Measurements from ENCODE around the gene ADAT1.
A peak's percentile ranks its signal among the peaks of the same experiment; 100 is the strongest.

ADAT1 gene, protein sequence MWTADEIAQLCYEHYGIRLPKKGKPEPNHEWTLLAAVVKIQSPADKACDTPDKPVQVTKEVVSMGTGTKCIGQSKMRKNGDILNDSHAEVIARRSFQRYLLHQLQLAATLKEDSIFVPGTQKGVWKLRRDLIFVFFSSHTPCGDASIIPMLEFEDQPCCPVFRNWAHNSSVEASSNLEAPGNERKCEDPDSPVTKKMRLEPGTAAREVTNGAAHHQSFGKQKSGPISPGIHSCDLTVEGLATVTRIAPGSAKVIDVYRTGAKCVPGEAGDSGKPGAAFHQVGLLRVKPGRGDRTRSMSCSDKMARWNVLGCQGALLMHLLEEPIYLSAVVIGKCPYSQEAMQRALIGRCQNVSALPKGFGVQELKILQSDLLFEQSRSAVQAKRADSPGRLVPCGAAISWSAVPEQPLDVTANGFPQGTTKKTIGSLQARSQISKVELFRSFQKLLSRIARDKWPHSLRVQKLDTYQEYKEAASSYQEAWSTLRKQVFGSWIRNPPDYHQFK

DNA sequence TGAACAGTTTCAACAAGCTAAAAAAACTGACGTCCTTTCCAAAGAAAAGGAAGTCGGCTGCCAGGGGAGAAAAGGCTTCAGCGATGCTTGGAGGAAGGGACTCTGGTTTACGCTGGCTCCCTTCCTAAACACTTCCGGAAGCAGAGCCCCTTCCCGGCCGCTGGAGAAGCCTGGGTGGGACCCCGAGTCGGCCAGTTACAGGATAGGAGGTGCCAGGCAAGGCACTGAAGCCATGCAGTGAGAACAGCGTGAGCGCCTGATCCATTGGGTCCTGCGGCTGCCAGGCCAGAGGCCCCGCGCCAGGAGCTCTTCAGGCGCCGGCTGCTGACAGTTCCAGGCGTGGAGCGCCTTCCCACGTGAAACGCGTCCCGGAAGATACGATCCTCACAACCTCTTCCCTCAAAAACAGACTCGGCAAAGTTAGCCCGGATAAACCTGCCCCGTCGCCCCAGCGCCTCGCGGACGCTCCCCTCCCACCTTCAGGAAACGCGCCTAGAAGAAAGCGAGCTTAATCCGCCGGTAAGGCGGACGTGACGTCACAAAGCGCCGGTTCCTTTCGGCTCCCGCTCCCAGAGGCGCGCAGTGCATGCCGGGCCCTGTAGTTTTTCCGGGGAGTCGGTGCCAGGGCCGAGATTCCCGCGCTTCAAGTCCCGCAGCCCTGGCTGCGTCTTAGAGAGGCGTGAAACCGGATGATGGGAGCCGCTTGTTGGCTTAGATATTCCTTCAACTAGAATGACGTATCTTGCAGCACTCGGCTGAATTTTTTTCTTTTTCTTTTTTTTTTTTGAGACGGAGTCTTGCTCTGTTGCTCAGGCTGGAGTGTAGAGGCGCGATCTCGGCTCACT lies at the start of gene ADAT1:
TSS of gene ADAT1 (minus strand) at position 521 of the 845 bp plus-strand sequence. CDS start 2,482 bp downstream, outside the sequence.
- DNase-seq (ENCODE audit: low read depth), result peak; percentile 95

DNA sequence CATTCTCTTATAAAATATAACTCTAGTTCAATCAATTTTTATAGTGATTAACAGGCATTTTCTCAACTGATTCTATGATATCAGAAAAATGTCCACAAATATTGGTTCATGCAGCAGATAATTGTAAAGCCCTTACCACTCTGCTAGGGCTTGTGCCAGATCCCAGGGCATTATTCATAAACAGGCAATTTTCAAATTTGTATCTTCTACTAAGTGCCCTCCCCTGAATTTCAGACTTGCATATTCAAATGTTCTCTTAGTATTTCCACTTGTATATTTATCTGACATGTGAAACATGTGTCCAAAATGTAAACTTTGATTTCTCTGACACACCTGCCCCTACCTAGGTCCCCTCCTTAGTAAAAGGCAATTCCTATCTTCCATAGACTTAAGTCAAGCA lies 44.4 kb upstream of the ADAT1 start:
- no peak for DNase-seq (ENCODE audit: low read depth)

DNA sequence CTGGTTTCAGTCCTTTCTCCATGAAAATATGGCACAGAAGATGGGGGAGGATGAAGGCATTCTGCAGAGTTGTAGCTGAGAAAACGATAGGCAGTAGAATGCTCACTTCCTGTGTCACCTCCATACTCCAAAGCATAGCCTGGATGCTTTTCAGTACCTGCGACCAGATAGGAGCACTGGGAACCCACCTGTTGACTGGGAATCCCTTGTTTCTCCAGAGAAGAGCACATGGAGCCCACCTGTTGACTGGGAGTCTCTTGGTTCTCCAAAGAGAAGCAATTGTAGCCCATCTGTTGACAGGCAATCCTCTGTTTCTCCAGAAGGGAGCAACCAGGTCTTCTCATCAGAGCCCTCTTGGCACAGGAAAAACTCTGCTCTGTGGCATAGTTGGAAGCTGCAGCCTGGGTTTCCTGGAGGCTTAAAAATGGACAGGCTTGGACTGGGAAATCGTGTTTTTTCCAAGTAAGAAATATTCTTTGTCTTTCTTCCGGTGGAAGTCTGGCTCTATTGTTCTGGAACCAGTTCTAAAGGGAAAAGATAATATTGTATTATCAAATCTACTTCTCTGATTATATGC lies 37.7 kb upstream of the ADAT1 start:
- no peak for DNase-seq (ENCODE audit: low read depth)

DNA sequence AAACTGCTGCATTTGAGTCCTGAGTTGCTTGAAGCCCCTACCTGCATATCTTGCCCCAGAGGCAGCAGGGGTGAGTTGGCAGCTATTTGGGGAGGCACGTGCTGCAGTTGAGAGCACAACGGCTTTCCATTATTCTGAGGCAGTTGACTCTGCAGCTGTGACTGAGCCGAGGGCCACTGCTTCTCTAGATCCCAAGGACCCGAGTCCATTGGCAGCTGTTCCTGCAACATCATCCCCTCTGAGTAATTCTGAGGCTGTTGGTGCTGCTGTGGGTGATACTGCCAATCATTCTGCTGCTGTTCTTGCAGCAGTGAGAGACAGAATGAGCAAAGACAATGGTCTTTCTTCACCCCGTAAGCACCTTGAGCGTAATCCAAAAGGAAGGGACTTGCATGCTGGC lies 37.2 kb upstream of the ADAT1 start:
- DNase-seq (ENCODE audit: low read depth), result no peak

DNA sequence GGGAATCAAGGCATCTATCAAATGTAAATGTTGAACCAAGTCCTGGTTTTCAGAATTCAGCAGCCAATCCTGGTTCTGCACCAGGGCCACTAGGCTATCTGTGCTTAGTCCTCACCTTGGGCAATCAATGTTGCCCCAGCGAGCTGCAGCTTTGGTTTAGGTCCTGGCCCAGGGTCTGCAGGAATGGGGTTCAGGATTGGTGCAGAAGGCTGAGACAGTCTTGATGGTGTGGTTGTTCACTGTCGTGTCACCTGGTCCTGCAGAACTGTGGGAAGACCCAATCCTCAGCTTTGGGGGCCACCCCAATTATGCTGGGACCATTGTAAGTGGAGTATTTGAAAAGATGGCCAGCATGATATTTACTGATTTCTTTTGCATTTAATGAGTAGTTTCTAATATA lies 35.1 kb upstream of the ADAT1 start:
- DNase-seq (ENCODE audit: low read depth), result no peak

DNA sequence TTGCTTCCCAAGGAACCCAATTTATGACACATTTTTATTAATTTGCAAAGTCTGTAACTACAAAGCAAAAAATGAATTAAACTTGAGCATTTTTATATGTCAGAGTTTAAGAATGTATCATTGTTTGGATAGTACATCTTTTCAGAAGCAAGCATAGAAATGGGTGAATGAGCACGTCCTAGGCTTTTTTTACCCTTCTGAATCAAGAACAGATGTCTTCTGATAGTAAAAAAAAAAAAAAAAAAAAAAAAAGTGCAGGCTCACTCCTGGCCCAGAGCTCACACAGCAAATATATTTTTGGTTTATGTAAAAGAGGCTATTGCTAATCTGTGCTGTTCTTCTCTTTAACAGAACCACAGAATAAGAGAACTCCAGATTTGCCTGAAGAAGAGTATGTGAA lies 30.8 kb upstream of the ADAT1 start:
- no peak for DNase-seq (ENCODE audit: low read depth)

DNA sequence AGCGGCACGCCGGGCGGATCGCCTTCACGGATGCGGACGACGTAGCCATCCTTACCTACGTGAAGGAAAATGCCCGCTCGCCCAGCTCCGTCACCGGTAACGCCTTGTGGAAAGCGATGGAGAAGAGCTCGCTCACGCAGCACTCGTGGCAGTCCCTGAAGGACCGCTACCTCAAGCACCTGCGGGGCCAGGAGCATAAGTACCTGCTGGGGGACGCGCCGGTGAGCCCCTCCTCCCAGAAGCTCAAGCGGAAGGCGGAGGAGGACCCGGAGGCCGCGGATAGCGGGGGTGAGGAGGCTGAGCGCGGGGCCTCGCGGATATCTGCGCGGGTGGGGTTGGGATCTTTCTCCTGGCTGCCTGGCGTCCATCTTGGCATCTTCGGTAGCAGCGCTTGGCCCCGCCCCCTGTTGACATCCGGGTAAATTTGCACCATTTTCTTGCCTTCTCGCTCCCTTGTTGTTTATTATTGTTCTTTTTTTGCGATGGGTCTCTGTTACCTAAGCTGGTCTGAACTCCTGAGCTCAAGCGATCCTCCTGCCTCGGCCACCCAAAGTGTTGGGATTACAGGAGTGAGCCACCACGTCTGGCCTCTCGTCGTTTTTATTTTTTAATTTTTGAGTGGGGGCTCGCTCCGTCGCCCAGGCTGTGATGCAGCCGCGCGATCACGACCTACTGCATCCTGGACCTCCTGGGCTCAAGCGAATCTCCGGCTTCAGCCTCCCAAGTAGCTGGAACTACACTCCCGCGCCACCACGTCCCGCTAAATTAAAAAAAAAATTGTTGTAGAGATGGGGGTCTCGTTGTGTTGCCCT lies 25.4 kb upstream of the ADAT1 start:
- DNase-seq (ENCODE audit: low read depth), result peak; percentile 28

DNA sequence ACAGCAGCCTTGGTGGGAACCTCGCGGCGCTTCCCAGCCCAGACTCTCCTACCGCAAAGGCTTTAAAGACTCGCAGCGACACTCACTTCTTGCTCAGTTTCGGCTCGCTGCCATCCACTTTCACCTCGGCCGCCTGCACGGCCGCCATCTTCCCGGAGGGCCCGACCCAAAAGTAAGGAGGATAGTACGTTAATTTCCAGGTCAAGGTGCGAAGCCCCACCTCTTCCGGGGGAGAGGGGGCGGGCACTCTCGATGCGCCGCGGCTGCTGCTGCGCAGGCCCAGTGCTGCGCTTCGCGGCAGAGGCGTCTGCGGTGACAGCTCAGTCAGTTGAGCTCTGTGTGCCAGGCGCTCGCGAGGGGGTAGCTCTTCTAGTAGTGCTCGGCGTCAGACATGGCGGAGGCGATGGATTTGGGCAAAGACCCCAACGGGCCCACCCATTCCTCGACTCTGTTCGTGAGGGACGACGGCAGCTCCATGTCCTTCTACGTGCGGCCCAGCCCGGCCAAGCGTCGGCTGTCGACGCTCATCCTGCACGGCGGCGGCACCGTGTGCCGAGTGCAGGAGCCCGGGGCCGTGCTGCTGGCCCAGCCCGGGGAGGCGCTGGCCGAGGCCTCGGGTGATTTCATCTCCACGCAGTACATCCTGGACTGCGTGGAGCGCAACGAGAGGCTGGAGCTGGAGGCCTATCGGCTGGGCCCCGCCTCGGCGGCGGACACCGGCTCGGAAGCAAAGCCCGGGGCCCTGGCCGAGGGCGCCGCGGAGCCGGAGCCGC lies 24.6 kb upstream of the ADAT1 start, which contains the start of the genes KARS1 and TERF2IP:
TSS of gene KARS1 (minus strand) at position 174 of the 773 bp plus-strand sequence. CDS start at position 148, 26 bp downstream.
TSS of gene TERF2IP (plus strand) at position 282 of the 773 bp plus-strand sequence. CDS start at position 392, 110 bp downstream.
- DNase-seq (ENCODE audit: low read depth), result peak; percentile 68

DNA sequence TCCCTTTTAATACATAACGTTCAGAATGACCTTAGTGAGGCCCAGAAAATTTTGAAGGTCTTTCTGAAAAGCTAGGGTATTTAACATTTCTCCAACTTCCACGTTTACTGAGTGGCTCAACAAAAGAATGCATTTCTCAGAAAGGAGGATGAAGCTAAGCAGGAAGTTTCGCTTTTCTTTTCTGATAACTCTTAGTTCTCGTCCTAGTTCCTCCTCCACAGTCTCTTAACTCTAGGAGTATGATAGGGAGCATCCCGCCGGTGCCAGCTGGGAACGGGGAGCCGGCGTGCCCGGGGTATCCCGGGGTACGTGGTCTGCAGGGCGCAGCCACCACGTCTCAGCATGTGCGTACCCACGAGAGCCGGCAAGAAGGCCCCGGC lies 24.0 kb upstream of the ADAT1 start:
- no peak for DNase-seq (ENCODE audit: low read depth)

DNA sequence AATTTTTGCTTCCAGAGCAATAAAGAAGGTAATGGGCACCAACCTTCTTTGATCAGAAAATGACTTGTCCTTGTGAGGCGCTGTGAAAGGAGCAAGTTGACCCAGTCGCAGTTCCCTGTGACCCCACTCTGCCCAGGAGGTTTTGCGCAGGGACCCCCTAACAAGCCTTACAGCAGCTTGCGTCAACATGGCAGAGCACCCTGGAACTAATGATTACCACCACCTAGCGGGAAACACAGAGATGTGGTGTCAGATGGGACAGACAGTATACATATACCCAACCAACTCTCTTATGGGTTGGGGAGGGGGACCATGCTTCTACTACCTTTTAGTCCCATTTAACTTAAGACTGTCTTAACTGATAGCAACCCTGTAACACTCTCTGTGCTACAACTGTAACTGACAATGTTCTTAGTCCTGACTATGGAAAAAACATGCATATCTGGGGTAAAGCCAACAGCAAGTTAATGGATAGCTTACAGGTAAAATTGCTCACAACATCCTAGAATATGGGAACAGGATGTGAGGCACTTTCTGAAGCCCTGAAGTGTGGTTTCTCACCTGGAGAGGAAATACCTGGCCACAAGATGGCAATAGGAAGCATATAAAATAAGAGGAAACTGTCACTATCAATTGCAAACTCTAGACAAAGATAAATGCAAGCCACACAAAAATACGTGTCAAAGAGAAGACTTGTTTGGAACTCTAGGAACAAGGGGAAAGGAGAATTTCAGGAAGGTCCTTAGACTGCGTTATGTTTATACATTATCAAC lies 21.3 kb upstream of the ADAT1 start:
- DNase-seq (ENCODE audit: low read depth), result no peak

DNA sequence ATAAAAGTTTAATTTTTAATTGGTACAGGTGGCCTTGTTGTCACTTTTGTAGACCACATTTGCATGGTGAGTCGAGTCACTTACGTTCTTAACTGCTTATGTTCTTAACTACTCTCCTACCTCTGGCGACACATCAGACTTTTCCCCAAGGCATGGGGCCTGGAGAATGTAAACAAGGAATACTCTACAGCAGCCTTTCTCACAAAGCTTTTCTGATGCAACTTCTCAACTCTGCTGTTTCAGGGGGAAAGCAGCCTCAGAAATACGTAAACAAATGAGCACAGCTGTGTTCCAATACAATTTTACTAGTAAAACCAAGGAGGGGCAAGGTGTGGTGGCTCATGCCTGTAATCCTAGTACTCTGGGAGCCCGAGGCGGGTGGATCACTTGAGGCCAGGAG lies 17.5 kb upstream of the ADAT1 start:
- DNase-seq (ENCODE audit: low read depth), result no peak

DNA sequence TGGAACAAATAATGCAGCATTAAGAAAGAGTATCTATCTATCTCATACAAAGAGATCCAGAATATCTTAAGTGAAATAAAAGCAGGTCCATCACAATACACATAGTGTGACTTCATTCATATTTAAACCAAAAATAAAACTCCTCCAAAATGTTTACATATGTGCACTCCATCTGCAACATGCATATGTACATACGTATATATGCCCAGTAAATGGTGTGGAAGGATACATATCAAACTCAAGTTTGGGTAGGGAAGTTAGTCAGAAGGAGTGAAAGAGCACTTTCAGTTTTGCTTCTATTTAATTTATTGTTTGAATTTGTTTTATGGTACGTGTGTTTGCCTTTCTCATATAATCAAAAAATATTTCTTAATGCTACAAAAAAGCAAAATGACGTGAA lies 12.0 kb upstream of the ADAT1 start:
- no peak for DNase-seq (ENCODE audit: low read depth)

DNA sequence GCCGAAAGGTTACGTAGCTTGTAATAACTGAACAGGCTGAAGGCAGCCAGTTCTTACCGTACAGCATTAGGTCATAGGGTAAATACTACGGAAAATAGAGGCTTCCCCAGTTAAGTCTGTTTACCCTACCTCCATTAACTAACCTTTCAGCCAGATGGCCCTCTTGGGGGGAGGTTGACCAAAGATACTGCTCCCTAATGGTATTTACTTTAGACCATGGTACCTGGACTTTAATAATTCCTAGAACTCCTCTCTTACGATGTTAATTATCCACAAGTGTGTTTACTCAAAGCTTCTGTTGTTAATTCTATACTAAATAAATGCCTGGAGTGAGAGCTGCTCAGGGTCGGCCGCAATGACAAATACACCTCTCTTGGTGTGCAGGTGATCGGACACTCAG lies 9.8 kb upstream of the ADAT1 start:
- no peak for DNase-seq (ENCODE audit: low read depth)

DNA sequence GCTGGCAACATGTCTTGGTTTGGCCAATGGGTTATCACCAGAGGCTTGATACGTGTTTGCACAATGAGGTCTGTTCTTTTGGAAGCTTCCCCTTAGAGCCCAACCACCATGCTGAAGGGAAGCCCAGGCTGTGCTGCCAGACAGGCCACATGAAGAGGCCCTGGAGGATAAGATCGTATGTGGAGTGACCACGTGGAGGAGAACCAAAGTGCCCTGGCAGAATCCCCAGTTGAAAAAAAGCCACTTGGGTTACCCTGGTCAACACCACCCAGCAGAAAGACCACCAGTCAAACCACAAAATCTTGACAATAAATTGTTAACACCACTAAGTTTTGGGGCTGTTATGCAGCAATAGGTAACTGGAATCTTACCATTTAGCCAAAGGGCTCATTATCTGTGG lies 7.0 kb upstream of the ADAT1 start:
- DNase-seq (ENCODE audit: low read depth), result no peak

DNA sequence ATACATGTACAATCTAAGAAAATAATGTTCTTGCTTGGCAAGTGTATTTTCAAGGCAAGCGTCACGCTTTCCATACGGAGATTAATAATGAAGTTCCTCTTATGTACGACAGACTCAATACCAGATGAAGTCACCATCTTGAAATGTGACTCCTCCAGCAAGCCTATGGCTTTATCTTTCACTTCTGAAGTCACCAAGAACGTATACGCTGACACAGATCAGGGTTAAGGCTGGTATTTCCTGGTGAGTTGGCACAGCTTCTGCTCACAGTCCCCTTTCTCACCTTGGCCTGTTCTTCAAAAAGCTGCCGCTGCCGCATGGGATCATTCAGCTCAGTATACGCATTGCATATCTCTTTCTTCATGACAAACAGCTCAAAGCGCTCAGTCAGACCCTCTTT lies 6.1 kb upstream of the ADAT1 start:
- no peak for DNase-seq (ENCODE audit: low read depth)

DNA sequence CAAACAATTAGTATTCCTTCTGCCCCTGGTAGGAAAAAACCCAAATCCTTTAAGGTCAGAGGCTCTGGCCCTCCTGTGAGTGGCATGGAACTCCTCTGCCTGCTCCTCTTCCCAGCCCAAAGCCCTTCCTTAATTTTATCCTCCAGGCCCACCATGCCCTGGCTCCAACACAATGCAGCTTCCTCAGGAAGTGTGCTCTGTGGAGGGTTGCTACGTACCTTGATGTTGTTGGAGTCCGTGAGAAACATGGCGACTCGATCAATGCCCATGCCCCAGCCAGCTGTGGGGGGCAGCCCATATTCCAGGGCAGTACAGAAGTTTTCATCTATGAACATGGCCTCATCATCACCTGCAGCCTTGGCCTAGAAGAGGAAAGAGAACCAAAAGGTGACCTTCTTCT lies 5.3 kb upstream of the ADAT1 start:
- no peak for DNase-seq (ENCODE audit: low read depth)

DNA sequence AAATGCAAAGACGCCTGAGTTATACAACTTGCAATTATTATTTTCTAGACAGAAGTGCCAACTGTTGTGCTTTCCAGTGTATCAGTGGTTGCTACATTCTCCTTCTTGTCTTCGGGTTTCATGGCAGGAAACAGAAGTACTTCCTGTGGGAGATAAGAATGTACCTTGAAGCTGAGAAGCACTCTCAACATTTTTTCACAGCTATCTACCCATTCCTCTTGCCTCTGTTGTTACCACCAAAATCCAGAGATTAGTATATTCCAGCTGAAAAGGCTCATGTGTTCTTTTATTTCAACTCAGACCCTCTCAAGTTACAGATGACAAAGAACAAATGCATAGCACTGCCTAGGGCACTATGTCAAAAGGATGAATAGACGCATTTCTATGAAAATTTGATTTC lies 4.8 kb upstream of the ADAT1 start:
- no peak for DNase-seq (ENCODE audit: low read depth)

DNA sequence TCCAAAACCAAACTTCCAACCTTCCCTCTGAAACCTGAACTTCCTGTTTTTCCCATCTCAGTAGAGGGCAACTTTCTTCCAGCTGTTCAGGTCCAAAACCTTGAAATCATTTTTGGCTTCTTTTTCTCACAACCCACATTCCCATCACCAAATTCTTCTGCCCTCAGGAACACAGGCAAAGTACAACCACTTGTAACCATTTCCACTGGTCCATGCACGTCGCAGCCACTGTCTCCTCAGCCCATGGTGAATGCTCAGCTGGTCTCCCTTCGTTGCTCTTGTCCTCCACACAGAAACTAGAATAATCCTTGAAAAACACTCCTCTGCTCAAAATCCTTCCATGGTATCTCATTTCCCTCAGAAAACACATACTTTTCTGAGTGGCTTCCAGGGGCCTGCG lies 3.7 kb upstream of the ADAT1 start:
- no peak for DNase-seq (ENCODE audit: low read depth)

DNA sequence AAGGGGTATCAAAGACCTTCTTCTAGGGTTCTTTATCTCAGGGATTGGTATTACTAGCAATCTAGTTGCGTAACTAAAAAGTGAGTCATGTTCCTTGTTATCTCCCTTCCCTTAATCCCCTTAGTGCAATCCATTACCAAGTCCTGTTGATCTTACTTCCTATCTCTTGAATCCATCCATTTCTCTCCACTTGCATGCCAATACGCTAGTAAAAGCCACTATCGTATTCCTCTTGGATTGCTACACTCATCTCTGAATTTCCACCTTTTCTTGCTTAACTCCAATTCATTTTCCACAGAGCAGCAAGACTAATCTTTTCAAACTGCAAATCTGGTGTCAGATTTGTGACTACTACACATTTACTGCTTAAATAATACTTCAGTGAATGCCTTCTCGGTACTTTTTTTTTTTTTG lies 1.8 kb upstream of the ADAT1 start:
- no peak for DNase-seq (ENCODE audit: low read depth)

DNA sequence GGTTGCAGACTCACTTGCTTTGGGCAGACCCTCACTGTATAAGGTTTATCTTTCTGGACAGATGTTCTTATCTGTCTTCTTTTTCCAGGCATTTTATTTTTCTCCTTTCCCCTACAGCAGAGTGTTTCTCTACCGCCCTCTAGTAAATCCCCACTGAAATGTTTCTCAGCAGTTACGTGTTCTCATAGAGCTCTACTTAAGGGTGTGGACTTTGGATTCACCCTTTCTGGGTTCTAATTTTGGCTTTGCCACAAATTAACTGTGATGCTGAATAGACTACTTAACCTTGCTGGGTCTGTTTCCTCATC lies 2.0 kb downstream of the ADAT1 start:
- DNase-seq (ENCODE audit: low read depth), result no peak
